ENCODE results near the gene PDGFRB.

PDGFRB gene

DNA sequence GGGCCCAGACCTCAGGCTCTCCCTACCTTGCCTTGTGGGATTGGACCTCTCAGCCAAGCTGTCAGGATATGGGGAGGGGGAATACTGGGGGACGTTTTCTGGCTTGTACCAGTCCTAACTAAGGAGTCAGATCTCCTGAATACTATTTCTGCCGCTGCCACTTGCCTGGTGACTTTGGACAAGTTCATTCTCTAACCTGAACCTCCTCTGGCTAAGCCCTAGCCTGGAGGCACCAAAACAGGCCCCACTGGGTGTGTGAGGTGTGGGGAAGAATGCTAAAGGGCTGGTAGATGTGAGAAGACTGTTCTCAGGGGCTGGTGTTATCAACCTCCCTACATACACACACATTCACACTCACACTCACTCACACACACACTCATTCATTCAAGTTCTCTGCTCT lies 35.3 kb upstream of the PDGFRB start:
- H3K27me3 ChIP-seq (ENCODE audit: insufficient read depth, poor library complexity, severe bottlenecking), result peaks cover 18% of the 10 kb centered on the region
- TF ChIP-seq POLR2AphosphoS5 (IDR thresholded peaks at IDR 0.05; ENCODE audit: low read depth), result no peak
- no peak for TF ChIP-seq SPI1 (IDR thresholded peaks at IDR 0.05; ENCODE audit: borderline replicate concordance, low read depth)
- TF ChIP-seq GABPA (IDR thresholded peaks at IDR 0.05; ENCODE audit: low read depth), result no peak
- TF ChIP-seq, protein P1, sequence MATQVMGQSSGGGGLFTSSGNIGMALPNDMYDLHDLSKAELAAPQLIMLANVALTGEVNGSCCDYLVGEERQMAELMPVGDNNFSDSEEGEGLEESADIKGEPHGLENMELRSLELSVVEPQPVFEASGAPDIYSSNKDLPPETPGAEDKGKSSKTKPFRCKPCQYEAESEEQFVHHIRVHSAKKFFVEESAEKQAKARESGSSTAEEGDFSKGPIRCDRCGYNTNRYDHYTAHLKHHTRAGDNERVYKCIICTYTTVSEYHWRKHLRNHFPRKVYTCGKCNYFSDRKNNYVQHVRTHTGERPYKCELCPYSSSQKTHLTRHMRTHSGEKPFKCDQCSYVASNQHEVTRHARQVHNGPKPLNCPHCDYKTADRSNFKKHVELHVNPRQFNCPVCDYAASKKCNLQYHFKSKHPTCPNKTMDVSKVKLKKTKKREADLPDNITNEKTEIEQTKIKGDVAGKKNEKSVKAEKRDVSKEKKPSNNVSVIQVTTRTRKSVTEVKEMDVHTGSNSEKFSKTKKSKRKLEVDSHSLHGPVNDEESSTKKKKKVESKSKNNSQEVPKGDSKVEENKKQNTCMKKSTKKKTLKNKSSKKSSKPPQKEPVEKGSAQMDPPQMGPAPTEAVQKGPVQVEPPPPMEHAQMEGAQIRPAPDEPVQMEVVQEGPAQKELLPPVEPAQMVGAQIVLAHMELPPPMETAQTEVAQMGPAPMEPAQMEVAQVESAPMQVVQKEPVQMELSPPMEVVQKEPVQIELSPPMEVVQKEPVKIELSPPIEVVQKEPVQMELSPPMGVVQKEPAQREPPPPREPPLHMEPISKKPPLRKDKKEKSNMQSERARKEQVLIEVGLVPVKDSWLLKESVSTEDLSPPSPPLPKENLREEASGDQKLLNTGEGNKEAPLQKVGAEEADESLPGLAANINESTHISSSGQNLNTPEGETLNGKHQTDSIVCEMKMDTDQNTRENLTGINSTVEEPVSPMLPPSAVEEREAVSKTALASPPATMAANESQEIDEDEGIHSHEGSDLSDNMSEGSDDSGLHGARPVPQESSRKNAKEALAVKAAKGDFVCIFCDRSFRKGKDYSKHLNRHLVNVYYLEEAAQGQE (IDR thresholded peaks at IDR 0.05; ENCODE audit: insufficient replicate concordance, low read depth), result no peak
- TF ChIP-seq, protein P2, sequence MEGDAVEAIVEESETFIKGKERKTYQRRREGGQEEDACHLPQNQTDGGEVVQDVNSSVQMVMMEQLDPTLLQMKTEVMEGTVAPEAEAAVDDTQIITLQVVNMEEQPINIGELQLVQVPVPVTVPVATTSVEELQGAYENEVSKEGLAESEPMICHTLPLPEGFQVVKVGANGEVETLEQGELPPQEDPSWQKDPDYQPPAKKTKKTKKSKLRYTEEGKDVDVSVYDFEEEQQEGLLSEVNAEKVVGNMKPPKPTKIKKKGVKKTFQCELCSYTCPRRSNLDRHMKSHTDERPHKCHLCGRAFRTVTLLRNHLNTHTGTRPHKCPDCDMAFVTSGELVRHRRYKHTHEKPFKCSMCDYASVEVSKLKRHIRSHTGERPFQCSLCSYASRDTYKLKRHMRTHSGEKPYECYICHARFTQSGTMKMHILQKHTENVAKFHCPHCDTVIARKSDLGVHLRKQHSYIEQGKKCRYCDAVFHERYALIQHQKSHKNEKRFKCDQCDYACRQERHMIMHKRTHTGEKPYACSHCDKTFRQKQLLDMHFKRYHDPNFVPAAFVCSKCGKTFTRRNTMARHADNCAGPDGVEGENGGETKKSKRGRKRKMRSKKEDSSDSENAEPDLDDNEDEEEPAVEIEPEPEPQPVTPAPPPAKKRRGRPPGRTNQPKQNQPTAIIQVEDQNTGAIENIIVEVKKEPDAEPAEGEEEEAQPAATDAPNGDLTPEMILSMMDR (IDR thresholded peaks at IDR 0.05; ENCODE audit: insufficient read depth, low read length), result no peak
- DNase-seq (ENCODE audit: low read depth in 1 of 2, low spot score in 1 of 2), result no peak
- no peak overlapping the region for H3K4me3 ChIP-seq (replicated peaks; ENCODE audit: insufficient read depth, low read length)
- H3K27ac ChIP-seq (replicated peaks), result no peak overlapping the region

DNA sequence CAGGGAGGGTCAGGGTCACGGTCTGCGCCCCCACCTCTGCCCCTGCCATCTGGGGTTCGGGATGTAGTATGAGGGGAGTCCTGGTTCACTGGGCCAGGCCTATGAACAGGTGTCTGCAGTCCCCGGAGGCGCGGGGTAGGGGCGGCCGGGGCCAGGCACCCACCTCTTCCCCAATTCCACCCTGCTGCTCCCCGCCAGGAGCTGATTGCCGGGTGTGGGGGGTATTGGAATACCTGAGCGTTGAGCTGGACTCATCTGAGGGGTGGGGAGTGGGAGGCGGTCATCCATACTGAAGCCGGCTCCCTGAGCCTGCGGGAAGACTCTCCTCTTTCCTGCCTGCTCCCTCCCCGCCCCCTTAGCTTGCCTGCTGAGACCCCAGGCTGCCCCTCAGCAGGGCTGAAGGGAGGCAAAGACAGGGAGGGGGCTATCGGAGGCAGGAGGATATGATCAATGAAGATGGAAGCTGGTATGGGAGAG lies 34.9 kb upstream of the PDGFRB start:
- no peak for DNase-seq (ENCODE audit: low read depth in 1 of 2, low spot score in 1 of 2)
- H3K27me3 ChIP-seq (ENCODE audit: insufficient read depth, poor library complexity, severe bottlenecking), result peaks cover 18% of the 10 kb centered on the region
- no peak overlapping the region for H3K4me3 ChIP-seq (replicated peaks; ENCODE audit: insufficient read depth, low read length)
- H3K27ac ChIP-seq (replicated peaks), result no peak overlapping the region
- TF ChIP-seq, protein P2 (IDR thresholded peaks at IDR 0.05; ENCODE audit: insufficient read depth, low read length), result no peak
- TF ChIP-seq POLR2AphosphoS5 (IDR thresholded peaks at IDR 0.05; ENCODE audit: low read depth) (no peak), SPI1 (IDR thresholded peaks at IDR 0.05; ENCODE audit: borderline replicate concordance, low read depth) (no peak), GABPA (IDR thresholded peaks at IDR 0.05; ENCODE audit: low read depth) (no peak)
- TF ChIP-seq, protein P1 (IDR thresholded peaks at IDR 0.05; ENCODE audit: insufficient replicate concordance, low read depth), result no peak

DNA sequence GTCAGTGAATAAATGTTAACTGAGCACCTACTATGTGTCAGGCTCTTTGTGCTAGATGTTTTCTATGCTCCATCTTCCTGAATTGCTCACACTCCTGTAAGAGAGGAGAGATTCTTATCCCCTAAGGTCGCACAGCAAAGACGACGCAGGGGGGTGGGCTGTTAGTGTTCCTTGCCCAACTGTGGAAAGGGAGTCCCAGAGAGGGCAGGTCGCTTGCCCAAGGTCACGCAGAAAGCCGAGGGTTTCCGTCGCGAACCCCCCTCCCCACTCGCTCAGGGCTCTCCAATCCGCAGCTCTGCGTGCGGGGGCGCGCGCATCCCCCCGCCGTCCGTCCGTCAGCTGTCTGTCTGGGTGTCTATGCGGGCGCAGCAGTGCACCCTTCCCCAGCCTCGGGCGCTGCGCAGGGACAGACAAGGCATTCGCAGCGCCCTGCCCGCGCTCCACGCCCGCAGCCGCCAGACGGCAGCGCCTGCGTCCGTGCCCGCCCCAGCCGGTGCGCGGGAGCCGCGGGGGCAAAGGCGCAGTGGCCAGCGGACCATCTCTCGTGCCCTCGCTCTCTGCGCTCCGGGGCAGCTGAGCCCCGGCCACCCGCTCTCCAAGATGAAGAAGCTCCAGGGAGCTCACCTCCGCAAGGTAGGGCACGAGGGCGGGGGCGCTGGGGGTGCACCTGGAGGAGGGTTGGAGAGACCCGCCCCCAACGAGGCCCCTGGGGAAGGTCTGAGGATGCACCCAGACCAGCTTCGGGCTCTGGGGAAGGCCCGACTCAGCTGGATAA lies 34.3 kb upstream of the PDGFRB start, which contains the start of gene SLC6A7:
Gene SLC6A7, plus strand, starts transcription at position 335 of the 775 bp plus-strand sequence. Its CDS starts 266 bp downstream, at position 601.
- DNase-seq (ENCODE audit: low read depth in 1 of 2, low spot score in 1 of 2), result no peak
- TF ChIP-seq POLR2AphosphoS5 (IDR thresholded peaks at IDR 0.05; ENCODE audit: low read depth) (no peak), SPI1 (IDR thresholded peaks at IDR 0.05; ENCODE audit: borderline replicate concordance, low read depth) (no peak), GABPA (IDR thresholded peaks at IDR 0.05; ENCODE audit: low read depth) (no peak)
- TF ChIP-seq, protein P1 (IDR thresholded peaks at IDR 0.05; ENCODE audit: insufficient replicate concordance, low read depth), result no peak
- TF ChIP-seq, protein P2 (IDR thresholded peaks at IDR 0.05; ENCODE audit: insufficient read depth, low read length), result no peak
- Histone ChIP-seq H3K27me3 (ENCODE audit: insufficient read depth, poor library complexity, severe bottlenecking) (peaks cover 18% of the 10 kb centered on the region), H3K4me3 (replicated peaks; ENCODE audit: insufficient read depth, low read length) (no peak within 1 kb of the TSS), H3K27ac (replicated peaks) (no peak within 1 kb of the TSS)

Data from HL-60 (cell line).